Fibroblast of peridontal ligament (primary cell): ENCODE measurements around the gene DDX39A.
"Not testable (repeated sequence)": the region's sequence is repeated elsewhere in the genome, so short reads cannot be mapped to it uniquely, and the experiment has no call there.

Experiments
- DNase-seq: peaks from one replicate; pipeline ENCODE4 v3.0.0-alpha.2; 2010; ENCODE audit errors: extremely low read depth

Gene DDX39A

GRCh38 chr19:14385492-14385891 is 33.6 kb downstream of the DDX39A start:
- no peak for DNase-seq

GRCh38 chr19:14383661-14384555 is 35.2 kb downstream of the DDX39A start:
- peak; percentile 57 for DNase-seq

DNA sequence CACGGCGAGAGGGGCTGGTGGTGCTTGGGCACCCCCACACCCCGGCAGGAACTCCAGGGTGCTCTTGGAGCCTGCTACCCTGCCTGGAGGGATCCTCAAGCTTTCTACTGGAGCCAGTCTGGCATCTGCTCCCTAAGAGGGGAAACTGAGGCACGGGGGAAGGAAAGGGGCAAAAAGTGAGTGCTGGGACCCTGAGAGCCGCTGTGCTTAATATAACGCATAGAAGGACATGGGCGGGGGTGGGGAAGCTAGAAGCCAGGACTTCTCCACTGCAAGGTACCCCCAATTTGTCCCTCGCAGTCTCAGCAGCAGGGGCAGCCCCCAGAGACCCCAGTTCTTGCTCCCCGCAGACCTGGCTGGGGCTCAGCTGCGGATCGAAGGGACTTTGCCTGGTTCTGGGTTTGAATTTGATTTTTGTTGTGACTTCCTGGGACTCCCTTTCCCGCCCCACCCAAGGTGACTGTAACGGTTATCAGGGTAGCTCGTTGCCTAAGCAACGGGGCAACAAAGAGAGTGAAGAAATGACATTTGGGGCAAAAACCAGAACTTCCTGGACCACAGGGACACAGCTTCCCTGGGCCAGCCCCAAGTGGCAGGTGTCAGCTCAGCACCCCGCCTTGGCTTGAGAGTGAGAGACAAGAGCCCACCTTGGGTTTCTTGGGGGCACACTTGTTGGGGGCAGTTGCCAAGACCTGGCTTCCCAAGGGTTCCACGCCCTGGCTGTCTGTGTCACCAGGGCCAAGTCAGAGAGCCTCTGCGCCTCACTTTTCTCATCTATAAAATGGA is 37.3 kb downstream of the DDX39A start:
- peak; percentile 40 for DNase-seq

GRCh38 chr19:14379294-14380065 is 39.7 kb downstream of the DDX39A start:
- peak; percentile 18 for DNase-seq

- DNase-seq = no peak
Observed at GRCh38 chr19:14378890-14379289, 40.3 kb downstream of the DDX39A start.

GRCh38 chr19:14377883-14378328 is 41.2 kb downstream of the DDX39A start:
- no peak for DNase-seq

GRCh38 chr19:14375582-14376291 is 43.4 kb downstream of the DDX39A start:
- DNase-seq = peak; percentile 54

GRCh38 chr19:14375055-14375581 is 44.0 kb downstream of the DDX39A start:
- DNase-seq = no peak

- DNase-seq = not testable (repeated sequence)
Observed at GRCh38 chr19:14374313-14374712, 44.8 kb downstream of the DDX39A start.

DNA sequence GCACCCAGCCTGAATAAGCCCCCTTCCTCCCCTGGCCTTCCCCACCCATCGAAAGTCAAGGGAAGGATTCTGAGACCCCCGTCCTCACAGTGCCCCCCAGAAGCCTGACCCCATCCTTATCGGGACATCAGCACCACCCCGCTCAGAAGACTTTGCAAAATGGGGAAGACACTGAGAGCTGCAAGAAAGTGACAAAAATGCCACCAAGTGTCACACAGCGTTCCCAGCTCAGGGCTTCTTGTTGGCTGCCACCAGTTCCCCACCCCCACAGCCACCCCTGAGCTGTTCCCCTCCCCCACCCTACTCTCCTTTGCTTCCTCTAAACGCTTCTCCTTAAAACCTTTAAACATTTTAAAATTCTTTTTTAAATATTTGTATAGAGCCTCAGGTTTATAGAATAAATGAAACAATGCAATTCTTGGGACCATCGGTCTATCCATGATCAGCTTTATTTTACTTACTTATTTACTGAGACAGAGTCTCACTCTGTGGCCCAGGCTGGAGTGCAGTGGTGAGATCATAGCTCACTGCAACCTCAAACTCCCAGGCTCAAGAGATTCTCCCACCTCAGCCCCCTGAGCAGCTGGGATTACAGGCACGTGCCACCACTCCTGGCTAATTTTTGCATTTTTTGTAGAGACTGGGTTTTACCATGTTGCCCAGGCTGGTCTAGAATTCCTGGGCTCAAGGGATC is 46.6 kb downstream of the DDX39A start:
- DNase-seq = not testable (repeated sequence)

DNA sequence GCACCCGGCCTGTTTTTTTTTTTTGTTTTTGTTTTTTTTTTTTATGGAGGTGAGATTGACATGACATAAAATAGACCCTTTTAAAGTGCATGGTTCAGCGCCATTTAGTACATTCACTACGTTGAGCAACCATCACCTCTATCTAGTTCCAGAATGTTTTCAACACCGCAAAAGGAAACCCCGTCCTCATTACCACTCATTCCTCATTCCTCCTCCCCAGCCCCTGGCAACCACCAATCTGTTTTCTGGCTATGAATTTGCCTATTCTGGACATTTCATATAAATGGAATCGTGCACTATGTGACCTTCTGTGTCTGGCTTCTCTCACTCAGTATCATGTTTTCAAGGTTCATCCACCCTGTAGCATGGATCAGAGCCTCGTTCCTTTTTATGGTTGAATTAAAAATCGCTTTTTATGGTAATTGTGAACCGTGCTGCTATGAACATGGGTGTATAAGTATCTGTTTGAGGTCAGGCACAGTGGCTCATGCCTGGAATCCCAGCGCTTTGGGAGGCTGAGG is 47.8 kb downstream of the DDX39A start:
- DNase-seq = no peak

DNA sequence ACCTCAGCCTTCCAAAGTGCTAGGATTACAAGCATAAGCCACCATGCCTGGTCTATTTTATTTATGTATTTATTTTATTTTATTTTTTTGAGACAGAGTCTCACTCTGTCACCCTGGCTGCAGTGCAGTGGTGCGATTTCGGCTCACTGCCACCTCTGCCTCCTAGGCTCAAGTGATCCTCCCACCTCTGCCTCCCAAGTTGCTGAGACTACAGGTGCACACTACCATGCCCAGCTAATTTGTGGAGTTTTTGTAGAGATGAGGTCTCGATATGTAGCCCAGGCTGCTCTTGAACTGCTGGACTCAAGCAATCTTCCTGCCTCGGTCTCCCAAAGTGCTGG is 48.2 kb downstream of the DDX39A start:
- no peak for DNase-seq

DNA sequence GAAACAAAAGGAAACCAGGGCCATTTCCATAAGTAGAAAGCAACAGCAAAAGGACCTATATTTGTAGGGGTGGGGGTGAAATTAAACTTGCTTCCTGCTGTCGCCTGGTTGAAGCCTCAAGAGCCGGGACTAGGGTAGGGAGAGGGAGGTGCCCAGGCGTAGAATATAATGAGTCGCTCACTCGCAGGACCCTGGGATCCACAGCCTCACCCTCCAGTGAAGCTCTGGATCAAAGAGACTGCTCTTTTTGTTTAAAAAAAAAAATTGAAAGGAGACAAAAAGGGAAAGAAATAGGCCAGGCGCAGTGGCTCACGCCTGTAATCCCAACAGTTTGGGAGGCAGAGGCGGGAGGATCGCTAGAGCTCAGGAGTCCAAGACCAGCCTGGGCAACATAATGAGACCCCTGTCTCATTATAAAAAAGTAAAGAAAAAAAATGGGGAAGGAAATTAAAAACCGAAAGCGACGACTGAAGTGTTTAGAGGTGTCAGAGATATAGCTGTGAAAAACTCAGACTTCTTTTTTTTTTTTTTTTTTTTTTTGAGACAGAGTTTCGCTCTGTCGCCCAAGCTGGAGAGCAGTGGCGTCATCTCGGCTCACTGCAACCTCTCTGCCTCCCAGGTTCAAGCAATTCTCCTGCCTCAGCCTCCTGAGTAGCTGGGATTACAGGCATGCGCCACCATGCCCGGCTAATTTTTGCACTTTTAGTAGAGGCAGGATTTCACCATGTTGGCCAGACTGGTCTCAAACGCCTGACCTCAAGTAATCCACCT is 48.8 kb downstream of the DDX39A start:
- no peak for DNase-seq

- peak; percentile 72 for DNase-seq
Observed at GRCh38 chr19:14369399-14370168, 49.6 kb downstream of the DDX39A start.

GRCh38 chr19:14368011-14368513 is 51.1 kb downstream of the DDX39A start:
- DNase-seq = no peak

DNA sequence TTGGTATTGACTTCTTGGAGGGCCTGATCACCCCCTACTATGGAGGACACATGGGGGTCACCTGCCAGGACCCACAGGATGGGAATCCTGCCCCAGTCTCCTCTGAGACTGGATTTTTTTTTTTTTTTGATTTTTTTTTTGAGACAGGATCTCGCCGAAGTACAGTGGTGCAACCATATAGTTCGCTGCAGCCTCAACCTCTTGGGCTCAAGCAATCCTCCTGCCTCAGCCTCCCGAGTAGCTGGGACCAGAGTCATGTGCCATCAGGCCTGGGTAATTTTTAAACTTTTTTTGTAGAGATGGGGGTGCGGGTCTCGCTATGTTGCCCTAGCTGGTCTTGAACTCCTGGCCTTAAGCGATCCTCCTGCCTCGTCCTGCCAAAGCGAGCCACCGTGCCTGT is 52.1 kb downstream of the DDX39A start:
- DNase-seq = no peak

DNA sequence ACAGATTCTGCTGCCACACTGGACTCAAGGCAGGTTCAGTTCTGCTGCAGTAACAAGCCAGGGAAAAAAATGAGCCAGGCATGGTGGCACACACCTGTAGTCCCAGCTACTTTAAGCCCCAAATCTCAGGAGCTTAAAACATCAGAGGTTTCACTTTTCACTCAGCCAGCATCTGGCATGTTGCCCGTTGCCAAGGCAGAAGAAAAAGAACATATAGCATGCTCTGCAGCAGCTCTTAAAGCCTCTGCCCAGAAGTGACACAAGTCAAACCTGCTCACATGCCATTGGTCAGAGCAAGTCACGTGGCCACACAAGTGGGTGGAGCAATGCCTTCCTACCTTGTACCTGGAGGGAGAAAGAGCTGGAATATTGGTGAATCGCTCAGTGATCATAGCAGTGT is 52.6 kb downstream of the DDX39A start:
- peak; percentile 69 for DNase-seq

- not testable (repeated sequence) for DNase-seq
Observed at GRCh38 chr19:14364098-14364443, 55.1 kb downstream of the DDX39A start.
